ENCODE results near the gene RRBP1.

- TF ChIP-seq CTCF (conservative IDR thresholded peaks at IDR 0.05; ENCODE audit: low read length) = no peak
- TF ChIP-seq EZH2phosphoT487 (IDR thresholded peaks at IDR 0.05; ENCODE audit: borderline replicate concordance) = no peak
Measured at GRCh38 chr20:17627101-17627955, 54.7 kb downstream of the RRBP1 start.
